OCI-LY1 (cell line): ENCODE measurements around the gene RGS9.

Experiments
- H2AFZ ChIP-seq: fragments of 200-600 bp; sonication (generic), shearing (Covaris generic); 2 replicates; pipeline ENCODE4 v1.6.0; 2014; ENCODE audit warnings: antibody characterized with exemption, mild to moderate bottlenecking, low read length
- H3F3A ChIP-seq: fragments of 200-600 bp; sonication (generic), shearing (Covaris generic); 2 replicates; pipeline ENCODE4 v1.6.0; 2014; ENCODE audit warnings: mild to moderate bottlenecking, antibody characterized with exemption, low read length, moderate library complexity; ENCODE audit not compliant: insufficient read depth
- H3K27ac ChIP-seq: fragments of 200-600 bp; sonication (generic); 2 replicates; pipeline ENCODE4 v1.5.1; 2014; ENCODE audit warnings: low read length, mixed run types, mild to moderate bottlenecking, low read depth; ENCODE audit not compliant: poor library complexity, severe bottlenecking
- H3K27me3 ChIP-seq: fragments of 200-600 bp; sonication (generic); 2 replicates; pipeline ENCODE4 v1.6.0; 2014; ENCODE audit warnings: antibody characterized with exemption, mild to moderate bottlenecking, low read length, moderate library complexity; ENCODE audit not compliant: insufficient read depth
- H3K36me3 ChIP-seq: fragments of 200-600 bp; sonication (generic); 2 replicates; pipeline ENCODE4 v1.6.1; 2014; ENCODE audit warnings: mild to moderate bottlenecking, antibody characterized with exemption, low read length, moderate library complexity, mixed read lengths; ENCODE audit not compliant: insufficient read depth
- H3K4me1 ChIP-seq: fragments of 200-600 bp; sonication (generic); 2 replicates; pipeline ENCODE4 v1.5.1; 2014; ENCODE audit warnings: mild to moderate bottlenecking, low read length, moderate library complexity; ENCODE audit not compliant: insufficient read depth, severe bottlenecking
- H3K4me2 ChIP-seq: fragments of 200-600 bp; sonication (generic), shearing (Covaris generic); 2 replicates; pipeline ENCODE4 v1.6.1; 2014; ENCODE audit warnings: low read length
- H3K4me3 ChIP-seq: fragments of 200-600 bp; sonication (generic); 2 replicates; pipeline ENCODE4 v1.5.1; 2014; ENCODE audit warnings: low read length, low read depth, mild to moderate bottlenecking, mixed read lengths; ENCODE audit not compliant: poor library complexity, severe bottlenecking
- H3K79me2 ChIP-seq: fragments of 200-600 bp; shearing (Covaris generic); 2 replicates; pipeline ENCODE4 v1.6.1; 2016; ENCODE audit warnings: mixed run types, low read length, mixed read lengths; ENCODE audit not compliant: insufficient read depth
- H3K9ac ChIP-seq: fragments of 200-600 bp; sonication (generic), shearing (Covaris generic); 2 replicates; pipeline ENCODE4 v1.6.1; 2014; ENCODE audit warnings: mild to moderate bottlenecking, low read length, mixed read lengths
- H3K9me2 ChIP-seq: fragments of 200-600 bp; sonication (generic), shearing (Covaris generic); 2 replicates; pipeline ENCODE4 v1.6.1; 2014; ENCODE audit warnings: low read depth, mild to moderate bottlenecking, low read length, mixed read lengths
- H3K9me3 ChIP-seq: fragments of 200-600 bp; shearing (Covaris generic); 2 replicates; pipeline ENCODE4 v1.6.1; 2014; ENCODE audit warnings: low read length, mixed read lengths
- H4K20me1 ChIP-seq: fragments of 200-600 bp; sonication (generic), shearing (Covaris generic); 2 replicates; pipeline ENCODE4 v1.6.0; 2016; ENCODE audit warnings: mild to moderate bottlenecking, low read length; ENCODE audit not compliant: insufficient read depth
- EZH2 ChIP-seq: fragments of 200-600 bp; sonication (generic), shearing (Covaris generic); IDR thresholded peaks from 2 replicates; pipeline ENCODE4 v1.8.0; 2017; ENCODE audit warnings: borderline replicate concordance, mixed run types, mild to moderate bottlenecking, antibody characterized with exemption, low read length, moderate library complexity, mixed read lengths
- TF ChIP-seq, protein P1 (sequence below): fragments of 200-600 bp; sonication (generic), shearing (Covaris generic); IDR thresholded peaks from 2 replicates; pipeline ENCODE4 v1.5.1; 2017; ENCODE audit warnings: mild to moderate bottlenecking, antibody characterized with exemption, low read length, moderate library complexity, mixed read lengths

The RGS9 gene

GRCh38 chr17:65131946-65132345, 5.2 kb upstream of the RGS9 start:
- Histone ChIP-seq H3K36me3 (no peaks in the 10 kb centered on the region), H3K9ac (no peak overlapping the region), H2AFZ (no peak overlapping the region), H3K9me2 (no peaks in the 10 kb centered on the region), H3K4me1 (peaks cover 4% of the 10 kb centered on the region), H3F3A (0 out of 2 replicates have a peak, but pooled peaks cover 3% of the 10 kb centered on the region), H3K9me3 (no peaks in the 10 kb centered on the region), H3K4me2 (no peak overlapping the region), H3K4me3 (no peak overlapping the region), H4K20me1 (no peaks in the 10 kb centered on the region), H3K27me3 (no peaks in the 10 kb centered on the region), H3K79me2 (no peaks in the 10 kb centered on the region), H3K27ac (no peak overlapping the region)
- TF ChIP-seq EZH2 = no peak
- TF ChIP-seq, protein P1, sequence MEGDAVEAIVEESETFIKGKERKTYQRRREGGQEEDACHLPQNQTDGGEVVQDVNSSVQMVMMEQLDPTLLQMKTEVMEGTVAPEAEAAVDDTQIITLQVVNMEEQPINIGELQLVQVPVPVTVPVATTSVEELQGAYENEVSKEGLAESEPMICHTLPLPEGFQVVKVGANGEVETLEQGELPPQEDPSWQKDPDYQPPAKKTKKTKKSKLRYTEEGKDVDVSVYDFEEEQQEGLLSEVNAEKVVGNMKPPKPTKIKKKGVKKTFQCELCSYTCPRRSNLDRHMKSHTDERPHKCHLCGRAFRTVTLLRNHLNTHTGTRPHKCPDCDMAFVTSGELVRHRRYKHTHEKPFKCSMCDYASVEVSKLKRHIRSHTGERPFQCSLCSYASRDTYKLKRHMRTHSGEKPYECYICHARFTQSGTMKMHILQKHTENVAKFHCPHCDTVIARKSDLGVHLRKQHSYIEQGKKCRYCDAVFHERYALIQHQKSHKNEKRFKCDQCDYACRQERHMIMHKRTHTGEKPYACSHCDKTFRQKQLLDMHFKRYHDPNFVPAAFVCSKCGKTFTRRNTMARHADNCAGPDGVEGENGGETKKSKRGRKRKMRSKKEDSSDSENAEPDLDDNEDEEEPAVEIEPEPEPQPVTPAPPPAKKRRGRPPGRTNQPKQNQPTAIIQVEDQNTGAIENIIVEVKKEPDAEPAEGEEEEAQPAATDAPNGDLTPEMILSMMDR = no peak

DNA sequence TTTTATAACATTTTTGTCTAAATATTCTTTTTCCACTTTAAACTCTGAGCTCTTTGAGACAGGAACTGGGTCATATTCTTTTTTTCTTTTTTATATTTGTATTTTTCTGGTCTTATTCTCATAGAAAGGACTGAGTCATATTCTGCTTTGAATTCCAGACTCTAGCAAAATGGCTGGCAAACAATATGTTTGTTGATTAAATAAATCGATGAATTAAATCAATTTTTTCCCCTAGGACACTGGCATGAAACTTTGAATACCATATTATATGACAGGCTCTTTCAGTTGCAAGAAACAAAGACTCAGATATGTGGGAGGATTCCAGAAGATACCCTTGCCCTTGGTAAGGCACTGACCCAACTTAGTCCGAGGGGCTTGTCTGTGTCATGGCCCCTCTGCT, 3.1 kb upstream of the RGS9 start:
- no peaks in the 10 kb centered on the region for H4K20me1 ChIP-seq
- no peaks in the 10 kb centered on the region for H3K79me2 ChIP-seq
- 0 out of 2 replicates have a peak, but pooled peaks cover 3% of the 10 kb centered on the region for H3F3A ChIP-seq
- H3K4me2 ChIP-seq = no peak overlapping the region
- H3K4me3 ChIP-seq = no peak overlapping the region
- H3K9me3 ChIP-seq = no peaks in the 10 kb centered on the region
- H3K27ac ChIP-seq = no peak overlapping the region
- no peak overlapping the region for H2AFZ ChIP-seq
- no peaks in the 10 kb centered on the region for H3K36me3 ChIP-seq
- peaks cover 11% of the 10 kb centered on the region for H3K4me1 ChIP-seq
- H3K9ac ChIP-seq = no peak overlapping the region
- no peaks in the 10 kb centered on the region for H3K9me2 ChIP-seq
- no peak for TF ChIP-seq EZH2
- TF ChIP-seq, protein P1 = no peak
- no peaks in the 10 kb centered on the region for H3K27me3 ChIP-seq

DNA sequence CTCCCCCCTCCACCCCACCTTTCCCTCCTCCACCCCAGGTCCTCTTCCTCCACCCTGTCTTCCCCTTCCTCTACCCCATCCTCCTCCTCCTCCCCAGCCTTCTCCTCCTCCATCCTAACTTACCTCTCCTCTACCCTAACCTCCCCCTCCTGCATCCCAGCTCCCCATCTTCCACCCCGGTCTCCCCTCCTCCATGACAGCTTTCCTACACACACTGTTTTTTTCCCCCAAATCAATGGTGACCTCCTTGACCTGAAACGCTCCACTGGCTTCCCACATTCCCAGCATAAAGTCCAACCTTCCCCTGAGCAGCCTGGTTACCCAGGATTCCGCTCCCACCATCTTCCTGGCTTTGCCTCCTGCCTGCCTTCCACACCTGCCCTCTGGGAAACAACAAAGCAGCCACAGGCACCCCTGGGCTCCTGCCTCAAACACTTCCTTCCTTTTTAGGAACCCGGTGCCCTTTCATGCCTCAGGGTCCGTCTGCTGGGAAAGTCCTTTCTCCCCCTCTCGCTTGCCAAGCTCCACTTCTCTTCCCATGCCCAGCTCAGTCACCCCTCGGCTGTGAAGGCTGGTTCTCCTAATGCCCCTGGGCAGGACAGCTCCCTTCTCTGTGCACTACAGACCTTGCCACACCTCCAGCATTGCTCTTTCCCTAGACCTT, 2.1 kb downstream of the RGS9 start:
- Histone ChIP-seq H3K9me2 (no peaks in the 10 kb centered on the region), H3K27me3 (peaks cover 4% of the 10 kb centered on the region; the same call in 1 of the 2 replicates), H3K9ac (no peak overlapping the region), H3K9me3 (no peaks in the 10 kb centered on the region), H3K4me1 (peaks cover 11% of the 10 kb centered on the region), H3K36me3 (no peaks in the 10 kb centered on the region), H3K4me2 (no peak overlapping the region), H3K4me3 (no peak overlapping the region), H3K79me2 (no peaks in the 10 kb centered on the region), H4K20me1 (no peaks in the 10 kb centered on the region), H3F3A (0 out of 2 replicates have a peak, but pooled peaks cover 3% of the 10 kb centered on the region), H2AFZ (no peak overlapping the region), H3K27ac (no peak overlapping the region)
- TF ChIP-seq EZH2 = no peak
- TF ChIP-seq, protein P1 = no peak
